SK-N-SH treated with all-trans-retinoic acid at 6 μM for 48 hours (cell line): ENCODE measurements around the gene LCN12.

Experiments
- ATAC-seq: fragments of 200-7000 bp; cut with Tn5 transposase; 3 replicates; pipeline ENCODE4 v1.9.1; 2020; ENCODE audit warnings: mild to moderate bottlenecking, moderate library complexity
- ARNTL ChIP-seq: fragments of 450-650 bp; formaldehyde crosslinking; IDR thresholded peaks from 2 replicates; pipeline ENCODE4 v1.5.0; 2020; ENCODE audit warnings: low read depth, mild to moderate bottlenecking, moderate library complexity, borderline replicate concordance
- BACH2 ChIP-seq: fragments of 250-450 bp; sonication (Bioruptor Pico); IDR thresholded peaks from 2 replicates; pipeline ENCODE4 v1.9.0; 2021; ENCODE audit warnings: mild to moderate bottlenecking, borderline replicate concordance
- CSDC2 ChIP-seq: fragments of 250-450 bp; sonication (Bioruptor Pico); IDR thresholded peaks from 2 replicates; pipeline ENCODE4 v1.5.0; 2020; ENCODE audit warnings: mild to moderate bottlenecking, moderate library complexity
- CSRNP3 ChIP-seq: fragments of 250-450 bp; sonication (Bioruptor Pico); IDR thresholded peaks from 2 replicates; pipeline ENCODE4 v1.5.1; 2021; ENCODE audit warnings: mild to moderate bottlenecking, moderate library complexity
- ESRRG ChIP-seq: fragments of 250-450 bp; sonication (Bioruptor Pico); IDR thresholded peaks from 2 replicates; pipeline ENCODE4 v1.6.1; 2021; ENCODE audit warnings: mild to moderate bottlenecking
- GLIS3 ChIP-seq: fragments of 250-450 bp; sonication (Bioruptor Pico); IDR thresholded peaks from 2 replicates; pipeline ENCODE4 v1.5.0; 2020; ENCODE audit warnings: mild to moderate bottlenecking, moderate library complexity
- OSR1 ChIP-seq: fragments of 250-450 bp; sonication (Bioruptor Pico); IDR thresholded peaks from 2 replicates; pipeline ENCODE4 v1.8.0; 2022; ENCODE audit warnings: moderate library complexity, mild to moderate bottlenecking, inconsistent platforms
- PATZ1 ChIP-seq: fragments of 250-450 bp; sonication (Bioruptor Pico); IDR thresholded peaks from 2 replicates; pipeline ENCODE4 v1.8.0; 2020; ENCODE audit warnings: mild to moderate bottlenecking, moderate library complexity, borderline replicate concordance
- POU6F1 ChIP-seq: fragments of 250-450 bp; sonication (Bioruptor Pico); IDR thresholded peaks from 2 replicates; pipeline ENCODE4 v1.8.0; 2021; ENCODE audit warnings: low read depth, mild to moderate bottlenecking, moderate library complexity, borderline replicate concordance
- PPARA ChIP-seq: fragments of 250-450 bp; sonication (Bioruptor Pico); IDR thresholded peaks from 2 replicates; pipeline ENCODE4 v1.5.0; 2020; ENCODE audit warnings: mild to moderate bottlenecking, borderline replicate concordance
- RARB ChIP-seq: fragments of 250-450 bp; sonication (Bioruptor Pico); IDR thresholded peaks from 2 replicates; pipeline ENCODE4 v1.8.0; 2021; ENCODE audit warnings: mild to moderate bottlenecking, moderate library complexity
- SNAI2 ChIP-seq: fragments of 250-450 bp; sonication (Bioruptor Pico); IDR thresholded peaks from 2 replicates; pipeline ENCODE4 v1.5.0; 2020; ENCODE audit warnings: mild to moderate bottlenecking, moderate library complexity
- TCF4 ChIP-seq: fragments of 250-450 bp; sonication (Bioruptor Pico); IDR thresholded peaks from 2 replicates; pipeline ENCODE4 v1.8.0; 2021; ENCODE audit warnings: mild to moderate bottlenecking, moderate library complexity, borderline replicate concordance
- TOX ChIP-seq: fragments of 250-450 bp; sonication (Bioruptor Pico); IDR thresholded peaks from 2 replicates; pipeline ENCODE4 v1.8.0; 2021; ENCODE audit warnings: mild to moderate bottlenecking, moderate library complexity, borderline replicate concordance
- ZC3H10 ChIP-seq: fragments of 250-450 bp; sonication (Bioruptor Pico); IDR thresholded peaks from 2 replicates; pipeline ENCODE4 v1.5.1; 2021; ENCODE audit warnings: mild to moderate bottlenecking, moderate library complexity
- ZFP30 ChIP-seq: fragments of 450-650 bp; formaldehyde crosslinking; IDR thresholded peaks from 2 replicates; pipeline ENCODE4 v1.5.0; 2022; ENCODE audit warnings: mild to moderate bottlenecking, moderate library complexity
- ZNF565 ChIP-seq: fragments of 450-650 bp; formaldehyde crosslinking; conservative IDR thresholded peaks from 2 replicates; pipeline ENCODE4 v1.5.0; 2020; ENCODE audit warnings: low read depth, mild to moderate bottlenecking, moderate library complexity
- ZNF70 ChIP-seq: fragments of 450-650 bp; formaldehyde crosslinking; IDR thresholded peaks from 2 replicates; pipeline ENCODE4 v1.5.0; 2020; ENCODE audit warnings: mild to moderate bottlenecking, moderate library complexity
- ZNF8 ChIP-seq: fragments of 450-650 bp; formaldehyde crosslinking; IDR thresholded peaks from 2 replicates; pipeline ENCODE4 v1.5.0; 2020; ENCODE audit warnings: mild to moderate bottlenecking, moderate library complexity
- TF ChIP-seq, protein P1 (sequence below): fragments of 250-450 bp; sonication (Bioruptor Pico); IDR thresholded peaks from 2 replicates; pipeline ENCODE4 v1.5.1; 2020; ENCODE audit warnings: low read depth, mild to moderate bottlenecking, moderate library complexity

The LCN12 gene

GRCh38 chr9:136939431-136939995, 12.6 kb upstream of the LCN12 start:
- ATAC-seq, result no peak
- no peak for TF ChIP-seq POU6F1 (CRISPR knock-in tag)
- no peak for TF ChIP-seq SNAI2 (CRISPR knock-in tag)
- no peak for TF ChIP-seq CSRNP3 (CRISPR knock-in tag)
- TF ChIP-seq PPARA (CRISPR knock-in tag), result no peak
- no peak for TF ChIP-seq TCF4
- no peak for TF ChIP-seq RARB (CRISPR knock-in tag)
- TF ChIP-seq ZNF8 (CRISPR knock-in tag), result no peak
- TF ChIP-seq, all 23 proteins: peak for 0

DNA sequence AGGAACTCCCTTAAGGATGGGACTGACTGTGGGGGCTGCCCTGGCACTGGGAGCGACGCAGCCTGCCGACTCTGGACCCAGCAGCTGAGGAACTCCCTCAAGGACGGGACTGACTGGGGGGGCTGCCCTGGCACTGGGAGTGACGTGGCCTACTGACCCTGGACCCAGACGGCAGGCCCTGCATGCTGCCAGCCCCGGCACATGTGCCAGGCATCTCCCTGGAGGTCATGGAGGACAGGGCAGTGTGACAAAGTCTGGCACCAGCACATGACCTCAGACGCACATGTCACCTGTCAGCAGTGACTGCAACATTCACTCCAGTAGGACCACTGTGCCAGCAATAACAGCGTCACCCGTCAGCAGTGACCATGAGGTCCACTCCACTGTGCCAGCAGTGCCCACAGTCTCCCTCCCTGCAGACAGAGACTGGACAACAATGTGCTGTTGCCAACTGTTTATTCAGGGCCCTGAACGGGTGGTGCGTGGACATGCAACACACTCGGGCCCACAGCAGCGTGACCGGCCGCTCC, 12.0 kb upstream of the LCN12 start:
- TF ChIP-seq SNAI2 (CRISPR knock-in tag) (no peak), ZNF565 (CRISPR knock-in tag) (no peak), CSDC2 (CRISPR knock-in tag) (no peak), ZNF8 (CRISPR knock-in tag) (no peak), POU6F1 (CRISPR knock-in tag) (no peak), GLIS3 (CRISPR knock-in tag) (no peak), ZNF70 (CRISPR knock-in tag) (no peak), OSR1 (CRISPR knock-in tag) (no peak), PPARA (CRISPR knock-in tag) (no peak), RARB (CRISPR knock-in tag) (no peak), ZFP30 (no peak), BACH2 (CRISPR knock-in tag) (no peak), PATZ1 (CRISPR knock-in tag) (no peak), TOX (CRISPR knock-in tag) (no peak), ZC3H10 (CRISPR knock-in tag) (no peak), CSRNP3 (CRISPR knock-in tag) (no peak)
- TF ChIP-seq, protein P1, sequence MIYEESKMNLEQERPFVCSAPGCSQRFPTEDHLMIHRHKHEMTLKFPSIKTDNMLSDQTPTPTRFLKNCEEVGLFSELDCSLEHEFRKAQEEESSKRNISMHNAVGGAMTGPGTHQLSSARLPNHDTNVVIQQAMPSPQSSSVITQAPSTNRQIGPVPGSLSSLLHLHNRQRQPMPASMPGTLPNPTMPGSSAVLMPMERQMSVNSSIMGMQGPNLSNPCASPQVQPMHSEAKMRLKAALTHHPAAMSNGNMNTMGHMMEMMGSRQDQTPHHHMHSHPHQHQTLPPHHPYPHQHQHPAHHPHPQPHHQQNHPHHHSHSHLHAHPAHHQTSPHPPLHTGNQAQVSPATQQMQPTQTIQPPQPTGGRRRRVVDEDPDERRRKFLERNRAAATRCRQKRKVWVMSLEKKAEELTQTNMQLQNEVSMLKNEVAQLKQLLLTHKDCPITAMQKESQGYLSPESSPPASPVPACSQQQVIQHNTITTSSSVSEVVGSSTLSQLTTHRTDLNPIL, result no peak
- no peak for ATAC-seq

DNA sequence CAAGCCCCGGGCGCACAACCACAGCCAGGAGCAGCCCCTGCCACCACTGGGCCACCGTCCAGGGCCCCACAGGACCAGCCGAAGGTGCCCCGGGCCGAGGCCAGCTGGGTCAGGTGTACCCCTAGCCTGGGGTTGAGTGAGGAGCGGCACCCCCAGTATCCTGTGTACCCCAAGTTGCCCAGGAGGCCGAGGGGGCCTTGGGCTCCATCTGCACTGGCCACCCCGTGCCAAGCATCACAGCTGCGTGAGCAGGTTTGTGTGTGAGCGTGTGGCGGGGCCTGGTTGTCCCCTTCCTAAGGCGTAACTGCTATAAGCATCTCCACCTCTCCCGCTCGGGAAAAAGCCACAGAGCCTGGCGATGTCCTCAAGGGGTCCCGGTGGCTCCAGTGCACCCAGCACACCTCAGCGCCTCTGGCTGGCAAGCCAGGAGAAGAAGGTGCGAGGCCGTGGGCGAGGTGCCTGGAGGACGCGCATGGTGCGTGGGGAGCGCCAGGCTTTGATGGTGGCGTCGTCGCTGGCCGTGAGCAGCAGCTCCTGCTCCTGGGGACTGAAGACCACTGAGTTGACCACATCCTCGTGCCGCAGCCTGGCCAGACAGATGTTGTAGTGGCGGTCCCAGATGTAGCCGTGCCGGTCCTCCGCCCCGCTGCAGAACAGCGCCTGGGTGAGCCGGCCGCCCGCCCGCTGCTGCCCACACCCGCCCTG, 11.4 kb upstream of the LCN12 start:
- ATAC-seq, result no peak
- TF ChIP-seq SNAI2 (CRISPR knock-in tag) (no peak), CSRNP3 (CRISPR knock-in tag) (no peak), ZNF70 (CRISPR knock-in tag) (no peak), ZNF565 (CRISPR knock-in tag) (no peak), ARNTL (no peak), PATZ1 (CRISPR knock-in tag) (no peak), GLIS3 (CRISPR knock-in tag) (no peak), ESRRG (CRISPR knock-in tag) (no peak), BACH2 (CRISPR knock-in tag) (no peak), OSR1 (CRISPR knock-in tag) (no peak), TOX (CRISPR knock-in tag) (no peak), ZC3H10 (CRISPR knock-in tag) (no peak), PPARA (CRISPR knock-in tag) (no peak)
